ENCODE results near the gene CLC. TPM values are rescaled to one million over a fixed set of nuclear protein-coding genes. Genes with fewer than 3 reads are reported as not detected.

Gene CLC
- total RNA-seq, 1 donor from 2014 or later, result not detected

- no peak overlapping the region for H3K4me3 ChIP-seq
Observed at GRCh38 chr19:39745643-39746042, 7.8 kb upstream of the CLC start.

GRCh38 chr19:39740395-39740794, 2.6 kb upstream of the CLC start:
- H3K4me3 Mint-ChIP-seq, result no peak overlapping the region
- H3K36me3 Mint-ChIP-seq, result no peaks in the 10 kb centered on the region
- H3K9me3 Mint-ChIP-seq, result no peaks in the 10 kb centered on the region
- no peak for TF ChIP-seq CTCF (IDR thresholded peaks at IDR 0.05)
- H3K9me3 ChIP-seq (ENCODE audit: low read depth), result peaks cover 3% of the 10 kb centered on the region
- H2AFZ ChIP-seq (replicated peaks), result no peak overlapping the region
- H3K27ac ChIP-seq, result no peak overlapping the region
- no peak overlapping the region for H3K27ac Mint-ChIP-seq
- DNase-seq (ENCODE audit: low spot score), result no peak
- no peak overlapping the region for H3K4me2 ChIP-seq
- no peak overlapping the region for H3K9ac ChIP-seq
- peaks cover 3% of the 10 kb centered on the region for H3K27me3 Mint-ChIP-seq (ENCODE audit: insufficient read depth, low read depth)
- H3K79me2 ChIP-seq (ENCODE audit: low read depth), result no peaks in the 10 kb centered on the region
- no peaks in the 10 kb centered on the region for H3K36me3 ChIP-seq
- no peaks in the 10 kb centered on the region for H3F3A ChIP-seq (ENCODE audit: low read depth)
- H3K27me3 ChIP-seq, result no peaks in the 10 kb centered on the region
- H3K4me1 Mint-ChIP-seq, result no peaks in the 10 kb centered on the region
- H4K20me1 ChIP-seq (ENCODE audit: low read depth), result no peaks in the 10 kb centered on the region
- H3K4me1 ChIP-seq, result no peaks in the 10 kb centered on the region
- no peak overlapping the region for H3K4me3 ChIP-seq

More at GRCh38 chr19:39745643-39746042, 7.8 kb upstream of the CLC start:
- H3K9me3 ChIP-seq (ENCODE audit: low read depth), result peaks cover 3% of the 10 kb centered on the region
- no peaks in the 10 kb centered on the region for H3K36me3 ChIP-seq
- no peak overlapping the region for H2AFZ ChIP-seq (replicated peaks)
- no peaks in the 10 kb centered on the region for H3K79me2 ChIP-seq (ENCODE audit: low read depth)
- no peaks in the 10 kb centered on the region for H3F3A ChIP-seq (ENCODE audit: low read depth)
- H3K4me3 Mint-ChIP-seq, result no peak overlapping the region
- H3K4me1 ChIP-seq, result no peaks in the 10 kb centered on the region
- H3K27ac ChIP-seq, result no peak overlapping the region
- no peak overlapping the region for H3K27ac Mint-ChIP-seq
- H3K27me3 Mint-ChIP-seq (ENCODE audit: insufficient read depth, low read depth), result peaks cover 4% of the 10 kb centered on the region
- H3K9ac ChIP-seq, result no peak overlapping the region
- H3K36me3 Mint-ChIP-seq, result no peaks in the 10 kb centered on the region
- H3K4me2 ChIP-seq, result no peak overlapping the region
- DNase-seq (ENCODE audit: low spot score), result no peak
- H3K27me3 ChIP-seq, result no peaks in the 10 kb centered on the region
- TF ChIP-seq EZH2 (IDR thresholded peaks at IDR 0.05), result no peak
- TF ChIP-seq CTCF (IDR thresholded peaks at IDR 0.05), result no peak
- TF ChIP-seq EZH2phosphoT487 (IDR thresholded peaks at IDR 0.05), result no peak
- H3K9me3 Mint-ChIP-seq, result no peaks in the 10 kb centered on the region
- no peaks in the 10 kb centered on the region for H3K4me1 Mint-ChIP-seq
- no peaks in the 10 kb centered on the region for H4K20me1 ChIP-seq (ENCODE audit: low read depth)

GRCh38 chr19:39738814-39739213, 985 bp upstream of the CLC start:
- H3K27me3 ChIP-seq, result no peaks in the 10 kb centered on the region
- H3K27ac ChIP-seq, result no peak overlapping the region
- no peak overlapping the region for H3K4me3 ChIP-seq
- H3K9me3 ChIP-seq (ENCODE audit: low read depth), result peaks cover 3% of the 10 kb centered on the region
- H3K79me2 ChIP-seq (ENCODE audit: low read depth), result no peaks in the 10 kb centered on the region
- DNase-seq (ENCODE audit: low spot score), result no peak
- Mint-ChIP-seq H3K4me3 (no peak overlapping the region), H3K27ac (no peak overlapping the region), H3K9me3 (no peaks in the 10 kb centered on the region), H3K4me1 (no peaks in the 10 kb centered on the region), H3K36me3 (no peaks in the 10 kb centered on the region), H3K27me3 (ENCODE audit: insufficient read depth, low read depth) (peaks cover 6% of the 10 kb centered on the region)
- TF ChIP-seq EZH2 (IDR thresholded peaks at IDR 0.05), result no peak
- H3K4me2 ChIP-seq, result no peak overlapping the region
- no peaks in the 10 kb centered on the region for H4K20me1 ChIP-seq (ENCODE audit: low read depth)
- H3K36me3 ChIP-seq, result no peaks in the 10 kb centered on the region
- no peak overlapping the region for H2AFZ ChIP-seq (replicated peaks)
- H3K9ac ChIP-seq, result no peak overlapping the region
- no peaks in the 10 kb centered on the region for H3F3A ChIP-seq (ENCODE audit: low read depth)
- H3K4me1 ChIP-seq, result no peaks in the 10 kb centered on the region

GRCh38 chr19:39737351-39737750, 478 bp downstream of the CLC start:
- no peaks in the 10 kb centered on the region for H3F3A ChIP-seq (ENCODE audit: low read depth)

More at GRCh38 chr19:39737351-39737750, 478 bp downstream of the CLC start:
- no peak for DNase-seq (ENCODE audit: low spot score)
- no peaks in the 10 kb centered on the region for H3K27me3 ChIP-seq
- no peak overlapping the region for H2AFZ ChIP-seq (replicated peaks)
- Mint-ChIP-seq H3K9me3 (no peaks in the 10 kb centered on the region), H3K27me3 (ENCODE audit: insufficient read depth, low read depth) (peaks cover 6% of the 10 kb centered on the region), H3K4me3 (no peak overlapping the region), H3K27ac (no peak overlapping the region), H3K36me3 (no peaks in the 10 kb centered on the region), H3K4me1 (no peaks in the 10 kb centered on the region)
- H3K79me2 ChIP-seq (ENCODE audit: low read depth), result no peaks in the 10 kb centered on the region
- no peak overlapping the region for H3K27ac ChIP-seq
- H3K4me2 ChIP-seq, result no peak overlapping the region
- H3K9ac ChIP-seq, result no peak overlapping the region
- H4K20me1 ChIP-seq (ENCODE audit: low read depth), result no peaks in the 10 kb centered on the region
- no peak overlapping the region for H3K4me3 ChIP-seq
- TF ChIP-seq EZH2phosphoT487 (IDR thresholded peaks at IDR 0.05) (no peak), CTCF (IDR thresholded peaks at IDR 0.05) (no peak), EZH2 (IDR thresholded peaks at IDR 0.05) (no peak)
- H3K9me3 ChIP-seq (ENCODE audit: low read depth), result no peaks in the 10 kb centered on the region
- no peaks in the 10 kb centered on the region for H3K4me1 ChIP-seq
- H3K36me3 ChIP-seq, result no peaks in the 10 kb centered on the region
